Neutrophil (primary cell): ENCODE results near the gene EDRF1.

Experiments used
- H3K27ac ChIP-seq: fragments of 200-600 bp; sonication (generic); 2 replicates; pipeline ENCODE4 v1.5.1; 2016; ENCODE audit warnings: mild to moderate bottlenecking, moderate library complexity
- H3K27me3 ChIP-seq: fragments of 200-600 bp; sonication (generic); 2 replicates; pipeline ENCODE4 v1.6.0; 2016; ENCODE audit warnings: mild to moderate bottlenecking
- H3K36me3 ChIP-seq: fragments of 200-600 bp; sonication (generic); 2 replicates; pipeline ENCODE4 v1.5.1; 2017
- H3K4me1 ChIP-seq, 2 experiments: fragments of 200-600 bp in 1 of 2; sonication (generic) in 1 of 2; 1 replicate in 1 of 2; 2 replicates in 1 of 2; pipeline versions ENCODE4 v1.5.1 to v1.6.1; 2013 to 2016; ENCODE audit warnings: low read depth in 1 of 2, low read length in 1 of 2, mild to moderate bottlenecking in 1 of 2, moderate library complexity in 1 of 2; ENCODE audit not compliant: control insufficient read depth in 1 of 2, insufficient read depth in 1 of 2
- H3K4me3 ChIP-seq, 2 experiments: fragments of 200-600 bp in 1 of 2; sonication (generic) in 1 of 2; 1 replicate in 1 of 2; 2 replicates in 1 of 2; pipeline ENCODE4 v1.5.1; 2013 to 2016; ENCODE audit warnings: low read depth in 1 of 2, low read length in 1 of 2, mild to moderate bottlenecking in 1 of 2, moderate library complexity in 1 of 2
- H3K9me3 ChIP-seq: fragments of 200-600 bp; sonication (generic); 2 replicates; pipeline ENCODE4 v1.5.1; 2016
- CTCF ChIP-seq: fragments of 200-600 bp; sonication (generic); IDR thresholded peaks from 2 replicates; pipeline ENCODE4 v1.5.1; 2016; ENCODE audit warnings: antibody characterized with exemption

Gene EDRF1

GRCh38 chr10:125775491-125776106 lies 56.1 kb downstream of the EDRF1 start, which contains the start of gene MMP21:
TSS of gene MMP21 (minus strand) at chr10:125775821. CDS start at chr10:125775821, 0 bp downstream.
- H3K4me1 ChIP-seq = no peaks in the 10 kb centered on the region
- H3K27ac ChIP-seq = no peak within 1 kb of the TSS
- peaks cover 25% of the 10 kb centered on the region for H3K27me3 ChIP-seq
- H3K36me3 ChIP-seq = no peaks in the 10 kb centered on the region
- H3K4me3 ChIP-seq = no peak within 1 kb of the TSS
- H3K9me3 ChIP-seq = no peaks in the 10 kb centered on the region
- no peak for TF ChIP-seq CTCF

DNA sequence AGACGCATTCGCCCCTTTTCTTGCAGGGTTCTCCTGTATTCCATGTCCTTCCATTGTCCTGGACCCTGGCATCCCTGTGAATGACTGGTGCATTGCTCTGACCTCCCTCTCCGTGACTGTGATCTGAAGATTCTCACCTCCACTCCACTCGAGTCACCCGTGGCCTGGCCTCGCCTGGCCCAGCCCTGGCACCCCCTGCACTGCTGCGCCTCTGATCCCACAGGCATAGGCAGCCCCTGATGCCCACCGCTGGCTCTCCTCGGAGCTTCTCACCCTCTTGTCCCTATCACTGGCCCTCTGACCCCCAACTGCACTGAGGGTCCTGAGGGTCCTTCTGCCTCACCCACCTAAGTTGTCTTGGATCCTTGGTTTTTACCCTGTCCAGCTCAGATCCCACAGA lies 58.3 kb downstream of the EDRF1 start:
- H3K4me3 ChIP-seq = no peak overlapping the region
- no peak overlapping the region for H3K27ac ChIP-seq
- no peak for TF ChIP-seq CTCF
- H3K27me3 ChIP-seq = peaks cover 25% of the 10 kb centered on the region
- H3K36me3 ChIP-seq = no peaks in the 10 kb centered on the region
- H3K4me1 ChIP-seq = no peaks in the 10 kb centered on the region
- no peaks in the 10 kb centered on the region for H3K9me3 ChIP-seq

DNA sequence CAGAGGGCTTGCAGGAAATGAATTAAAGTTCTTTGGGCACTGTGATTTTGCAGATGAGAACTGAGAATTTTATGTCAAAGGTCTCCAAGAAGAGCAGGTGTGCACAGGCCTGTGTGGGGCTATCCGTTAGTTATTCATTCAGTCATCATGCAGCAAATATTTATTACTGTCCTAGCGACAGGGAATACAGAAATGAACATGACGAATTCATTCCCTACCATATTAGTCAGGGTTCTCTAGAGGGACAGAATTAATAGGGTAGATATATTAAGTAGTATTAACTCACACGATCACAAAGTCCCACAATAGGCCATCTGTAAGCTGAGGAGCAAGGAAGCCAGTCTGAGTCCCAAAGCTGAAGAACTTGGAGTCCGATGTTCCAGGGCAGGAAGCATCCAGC lies 59.0 kb downstream of the EDRF1 start:
- no peaks in the 10 kb centered on the region for H3K9me3 ChIP-seq
- no peak overlapping the region for H3K4me3 ChIP-seq
- no peak overlapping the region for H3K27ac ChIP-seq
- H3K36me3 ChIP-seq = no peaks in the 10 kb centered on the region
- H3K4me1 ChIP-seq = no peaks in the 10 kb centered on the region
- no peak for TF ChIP-seq CTCF
- H3K27me3 ChIP-seq = peaks cover 20% of the 10 kb centered on the region

DNA sequence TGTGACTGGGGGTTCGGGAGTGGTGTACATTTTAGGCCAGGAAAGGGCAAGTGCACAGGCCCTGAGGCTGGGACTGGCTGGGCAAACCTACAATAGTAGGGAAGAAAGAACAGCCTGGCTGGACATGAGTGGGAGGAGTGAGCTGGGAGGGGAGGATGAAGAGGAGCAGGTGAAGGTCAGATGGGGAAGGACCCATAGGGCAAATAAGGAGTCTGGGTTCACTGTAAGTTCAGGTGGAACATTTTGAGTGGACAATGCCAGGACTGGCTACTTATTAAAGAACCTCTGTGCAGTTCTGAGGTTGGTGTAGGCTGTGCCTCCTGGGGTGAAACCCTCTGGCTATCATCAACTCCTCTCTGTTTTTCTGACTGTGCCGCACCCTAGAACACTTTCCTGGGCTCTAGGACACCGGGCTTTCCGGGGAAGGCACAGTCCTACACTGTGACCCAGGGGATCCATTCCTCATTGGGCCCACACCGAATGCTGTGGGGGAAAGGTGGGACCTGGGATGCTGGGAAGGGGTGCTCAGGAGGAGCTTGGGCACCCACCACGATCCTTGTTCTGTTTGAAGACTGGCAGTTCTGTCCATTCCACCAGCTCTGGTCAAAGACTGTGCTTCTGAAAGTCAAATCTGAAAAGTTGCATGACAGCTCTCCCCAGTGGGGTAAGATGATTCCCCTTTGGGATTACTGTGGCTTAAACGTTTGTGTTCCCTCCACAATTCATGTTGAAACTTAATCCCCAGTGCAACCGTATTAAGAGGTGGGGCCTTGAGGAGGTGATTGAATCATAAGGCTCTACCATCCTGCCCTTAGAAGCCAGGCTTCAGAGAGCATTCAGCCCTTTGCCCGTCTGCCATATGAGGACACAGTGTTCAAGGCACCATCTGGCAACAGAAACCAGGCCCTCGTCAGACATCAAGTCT lies 60.2 kb downstream of the EDRF1 start:
- H3K36me3 ChIP-seq = no peaks in the 10 kb centered on the region
- H3K4me1 ChIP-seq = no peaks in the 10 kb centered on the region
- no peak for TF ChIP-seq CTCF
- peaks cover 9% of the 10 kb centered on the region for H3K27me3 ChIP-seq
- no peak overlapping the region for H3K27ac ChIP-seq
- H3K4me3 ChIP-seq = no peak overlapping the region
- no peaks in the 10 kb centered on the region for H3K9me3 ChIP-seq

DNA sequence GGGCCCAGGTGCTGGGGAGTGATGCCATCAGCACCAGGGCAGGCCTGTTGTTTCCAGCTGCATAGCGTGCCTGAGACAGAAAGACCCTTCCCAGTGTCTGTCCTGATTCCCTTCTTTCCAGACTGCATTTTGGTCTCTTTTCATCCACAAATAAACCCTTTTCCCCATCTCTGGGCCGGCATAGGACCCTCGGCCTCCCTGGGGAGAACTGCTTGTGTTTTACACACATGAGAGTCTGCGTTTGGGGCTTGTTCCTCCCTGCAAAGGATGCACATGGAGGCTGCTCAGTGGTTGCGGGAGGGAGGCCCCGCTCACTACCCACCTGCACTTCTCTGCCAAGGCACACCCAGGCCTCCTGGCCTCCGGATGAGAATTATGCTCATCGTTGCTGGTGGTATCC lies 61.9 kb downstream of the EDRF1 start:
- H3K36me3 ChIP-seq = no peaks in the 10 kb centered on the region
- no peak for TF ChIP-seq CTCF
- H3K9me3 ChIP-seq = no peaks in the 10 kb centered on the region
- no peak overlapping the region for H3K4me3 ChIP-seq
- H3K4me1 ChIP-seq = no peaks in the 10 kb centered on the region
- no peaks in the 10 kb centered on the region for H3K27me3 ChIP-seq
- H3K27ac ChIP-seq = no peak overlapping the region
